ENCODE data around the gene AHRR. TPM values are rescaled to one million over a fixed set of nuclear protein-coding genes. Genes with fewer than 3 reads are reported as not detected.

The AHRR gene
- total and polyA plus RNA-seq, 2 of the 4 experiments (the other 2 are of a cell fraction): 15.6 to 37.1 TPM

DNA sequence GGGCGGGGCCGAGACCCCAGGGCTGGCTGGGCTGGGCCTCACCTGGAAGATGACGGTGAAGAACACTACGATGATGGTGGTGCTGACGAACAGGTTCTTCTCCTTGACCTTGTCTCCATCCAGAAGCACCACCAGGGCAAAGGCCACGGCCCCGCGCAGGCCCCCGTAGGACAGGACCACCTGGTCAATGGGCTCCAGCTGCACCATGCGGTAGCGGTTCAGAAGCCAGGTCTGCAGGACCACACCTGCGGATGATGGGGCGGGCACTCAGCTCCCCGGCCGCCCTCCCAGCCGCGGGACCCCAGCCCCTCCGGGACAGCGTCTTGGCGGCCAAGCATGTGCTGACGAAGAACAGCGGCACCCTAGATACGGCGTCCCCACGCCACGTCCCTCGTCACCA, 161.0 kb downstream of the AHRR start:
- no peaks in the 10 kb centered on the region for H3K9me1 ChIP-seq (ENCODE audit: insufficient read depth, low read length)
- H3K27ac ChIP-seq (ENCODE audit: insufficient read depth, low read length): no peak overlapping the region
- no peak overlapping the region for H3K56ac ChIP-seq (ENCODE audit: extremely low read depth, insufficient read depth, low read length)
- no TSS peak for BruUV-seq (replicated peaks)
- H3K4me1 ChIP-seq (ENCODE audit: control insufficient read depth, insufficient read depth, low read length): no peaks in the 10 kb centered on the region
- H3K4me3 ChIP-seq (ENCODE audit: insufficient read depth, low read depth, low read length): no peak overlapping the region
- H3K4ac ChIP-seq (ENCODE audit: low read depth, low read length): no peak overlapping the region
- H3K9ac ChIP-seq (ENCODE audit: low read depth, low read length): no peak overlapping the region
- no peak overlapping the region for H4K91ac ChIP-seq (ENCODE audit: insufficient read depth, low read depth, low read length)
- ChIA-PET CTCF (no interaction called here), POLR2A (ENCODE audit: unreplicated experiment) (no interaction called here)
- no peaks in the 10 kb centered on the region for H3K79me1 ChIP-seq (ENCODE audit: low read depth in 1 of 2, low read length in 2 of 2)
- peak overlapping the region; percentile 28 for H2AK9ac ChIP-seq (replicated peaks; ENCODE audit: low read depth, low read length, poor library complexity)
- no peak overlapping the region for H3K18ac ChIP-seq (ENCODE audit: low read depth, low read length)
- ATAC-seq (ENCODE audit: low read depth) (no peak), DNase-seq (no peak)
- no peaks in the 10 kb centered on the region; the same call in 1 of the 2 replicates for H4K20me1 ChIP-seq (ENCODE audit: insufficient read depth, low read length)
- no peak overlapping the region for H2BK120ac ChIP-seq (ENCODE audit: low read depth, low read length)
- H4K5ac ChIP-seq (ENCODE audit: low read depth, low read length): no peak overlapping the region
- dilution Hi-C loops (cut with HindIII; ENCODE audit: low sequenced_read_pairs, unreplicated experiment) (no loop called here), in situ Hi-C loops (cut with MboI; ENCODE audit: low sequenced_read_pairs) (no loop called here), intact Hi-C loops (cut with micrococcal nuclease) (no loop called here)
- 95% methylated on average over 21 of the region's 27 CpGs; no CpG with 5 or more reads in 1 of the 2 experiments for WGBS, 2 experiments (ENCODE audit: extremely low coverage in 2 of 2, insufficient read length in 1 of 2)
- H2BK5ac ChIP-seq (ENCODE audit: low read depth, low read length, poor library complexity, severe bottlenecking): no peak overlapping the region
- no peak overlapping the region for H3K14ac ChIP-seq (replicated peaks; ENCODE audit: low read depth, low read length)
- no peaks in the 10 kb centered on the region for H3K9me3 ChIP-seq (ENCODE audit: control insufficient read depth, insufficient read depth, low read length)
- no peak for TF ChIP-seq MAZ (IDR thresholded peaks at IDR 0.05; ENCODE audit: borderline replicate concordance, low read depth, low read length)
- TF ChIP-seq FOS (IDR thresholded peaks at IDR 0.05; ENCODE audit: low read depth, low read length): no peak
- no peak for TF ChIP-seq MXI1 (IDR thresholded peaks at IDR 0.05; ENCODE audit: borderline replicate concordance, low read depth, low read length)
- no peak for TF ChIP-seq NFE2L2 (IDR thresholded peaks at IDR 0.05; ENCODE audit: low read depth, low read length)
- TF ChIP-seq, protein P1, sequence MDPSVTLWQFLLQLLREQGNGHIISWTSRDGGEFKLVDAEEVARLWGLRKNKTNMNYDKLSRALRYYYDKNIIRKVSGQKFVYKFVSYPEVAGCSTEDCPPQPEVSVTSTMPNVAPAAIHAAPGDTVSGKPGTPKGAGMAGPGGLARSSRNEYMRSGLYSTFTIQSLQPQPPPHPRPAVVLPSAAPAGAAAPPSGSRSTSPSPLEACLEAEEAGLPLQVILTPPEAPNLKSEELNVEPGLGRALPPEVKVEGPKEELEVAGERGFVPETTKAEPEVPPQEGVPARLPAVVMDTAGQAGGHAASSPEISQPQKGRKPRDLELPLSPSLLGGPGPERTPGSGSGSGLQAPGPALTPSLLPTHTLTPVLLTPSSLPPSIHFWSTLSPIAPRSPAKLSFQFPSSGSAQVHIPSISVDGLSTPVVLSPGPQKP (IDR thresholded peaks at IDR 0.05; ENCODE audit: borderline replicate concordance, low read depth, low read length): no peak
- TF ChIP-seq RAD21 (IDR thresholded peaks at IDR 0.05; ENCODE audit: low read length): no peak
- no peak for TF ChIP-seq RFX5 (IDR thresholded peaks at IDR 0.05; ENCODE audit: low read depth, low read length)
- no peak for TF ChIP-seq CHD1 (IDR thresholded peaks at IDR 0.05; ENCODE audit: low read depth, low read length)
- no peak for TF ChIP-seq CEBPB (IDR thresholded peaks at IDR 0.05; ENCODE audit: low read depth, low read length)
- TF ChIP-seq, protein P2, sequence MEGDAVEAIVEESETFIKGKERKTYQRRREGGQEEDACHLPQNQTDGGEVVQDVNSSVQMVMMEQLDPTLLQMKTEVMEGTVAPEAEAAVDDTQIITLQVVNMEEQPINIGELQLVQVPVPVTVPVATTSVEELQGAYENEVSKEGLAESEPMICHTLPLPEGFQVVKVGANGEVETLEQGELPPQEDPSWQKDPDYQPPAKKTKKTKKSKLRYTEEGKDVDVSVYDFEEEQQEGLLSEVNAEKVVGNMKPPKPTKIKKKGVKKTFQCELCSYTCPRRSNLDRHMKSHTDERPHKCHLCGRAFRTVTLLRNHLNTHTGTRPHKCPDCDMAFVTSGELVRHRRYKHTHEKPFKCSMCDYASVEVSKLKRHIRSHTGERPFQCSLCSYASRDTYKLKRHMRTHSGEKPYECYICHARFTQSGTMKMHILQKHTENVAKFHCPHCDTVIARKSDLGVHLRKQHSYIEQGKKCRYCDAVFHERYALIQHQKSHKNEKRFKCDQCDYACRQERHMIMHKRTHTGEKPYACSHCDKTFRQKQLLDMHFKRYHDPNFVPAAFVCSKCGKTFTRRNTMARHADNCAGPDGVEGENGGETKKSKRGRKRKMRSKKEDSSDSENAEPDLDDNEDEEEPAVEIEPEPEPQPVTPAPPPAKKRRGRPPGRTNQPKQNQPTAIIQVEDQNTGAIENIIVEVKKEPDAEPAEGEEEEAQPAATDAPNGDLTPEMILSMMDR (conservative IDR thresholded peaks at IDR 0.05; ENCODE audit: low read depth, low read length): no peak
- TF ChIP-seq SMC3 (IDR thresholded peaks at IDR 0.05; ENCODE audit: low read depth, low read length): no peak
- TF ChIP-seq MAFK (IDR thresholded peaks at IDR 0.05; ENCODE audit: low read depth, low read length): no peak
- no peak for TF ChIP-seq RCOR1 (IDR thresholded peaks at IDR 0.05; ENCODE audit: insufficient replicate concordance, low read length)
- TF ChIP-seq BHLHE40 (IDR thresholded peaks at IDR 0.05; ENCODE audit: low read depth, low read length): no peak
- TF ChIP-seq POLR2A (IDR thresholded peaks at IDR 0.05; ENCODE audit: low read depth, low read length): no peak
- TF ChIP-seq, protein P3, sequence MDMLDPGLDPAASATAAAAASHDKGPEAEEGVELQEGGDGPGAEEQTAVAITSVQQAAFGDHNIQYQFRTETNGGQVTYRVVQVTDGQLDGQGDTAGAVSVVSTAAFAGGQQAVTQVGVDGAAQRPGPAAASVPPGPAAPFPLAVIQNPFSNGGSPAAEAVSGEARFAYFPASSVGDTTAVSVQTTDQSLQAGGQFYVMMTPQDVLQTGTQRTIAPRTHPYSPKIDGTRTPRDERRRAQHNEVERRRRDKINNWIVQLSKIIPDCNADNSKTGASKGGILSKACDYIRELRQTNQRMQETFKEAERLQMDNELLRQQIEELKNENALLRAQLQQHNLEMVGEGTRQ (IDR thresholded peaks at IDR 0.05; ENCODE audit: low read depth, low read length): no peak
- no peak overlapping the region for H4K8ac ChIP-seq (ENCODE audit: low read depth in 2 of 2, low read length in 2 of 2)
- H2BK15ac ChIP-seq (ENCODE audit: low read depth, low read length): no peak overlapping the region
- peaks cover 2% of the 10 kb centered on the region; the same call in 1 of the 2 replicates for H3K27me3 ChIP-seq (ENCODE audit: control insufficient read depth, insufficient read depth, low read length)
- H2AFZ ChIP-seq (replicated peaks; ENCODE audit: low read length, poor library complexity): no peak overlapping the region
- no peak overlapping the region for H2BK20ac ChIP-seq (ENCODE audit: low read depth, low read length)
- no peak overlapping the region for H3K4me2 ChIP-seq (ENCODE audit: low read depth, low read length)
- no peak overlapping the region for H2AK5ac ChIP-seq (ENCODE audit: low read depth, low read length)
- H3K23ac ChIP-seq (ENCODE audit: low read depth, low read length): no peak overlapping the region
- no peaks in the 10 kb centered on the region for H3K36me3 ChIP-seq (ENCODE audit: control insufficient read depth, insufficient read depth, low read length)
